H1 (cell line): Measurements from ENCODE around the gene CORIN. TPM values are rescaled to one million over a fixed set of nuclear protein-coding genes. Genes with fewer than 3 reads are reported as not detected.

ENCODE experiments used
- CTCF ChIA-PET: fragments of 300-600 bp; sonication (Branson Sonifier 250); formaldehyde crosslinking; loops from one replicate; lab custom pipeline; 2021; ENCODE audit not compliant: partially characterized antibody; lab: Charles Lee
- POLR2A ChIA-PET: fragments of 300-600 bp; sonication (Branson Sonifier 250); formaldehyde crosslinking; loops from one replicate; lab custom pipeline; 2021; ENCODE audit warnings: inconsistent platforms; ENCODE audit not compliant: partially characterized antibody; lab: Charles Lee
- DNase-seq, 2 experiments: peaks; one replicate each; pipeline versions ENCODE4 v3.0.0 to v3.0.0-alpha.2; 2010 to 2022; ENCODE audit warnings: low spot score in 2 of 2, low read depth in 1 of 2, mixed read lengths in 1 of 2
- FAIRE-seq: peaks from 2 replicates; lab custom pipeline; 2011; peaks lifted over from hg19 to GRCh38; lab: Jason Lieb, UNC
- H2AFZ ChIP-seq: 2 replicates; pipeline ENCODE4 v1.8.1; 2012; ENCODE audit warnings: low read length, inconsistent platforms
- H2AK5ac ChIP-seq: 2 replicates; pipeline ENCODE4 v1.6.1; 2013; ENCODE audit warnings: low read depth, low read length
- H2BK120ac ChIP-seq: replicated peaks from 2 replicates; pipeline ENCODE3; 2013; ENCODE audit warnings: low read depth, low read length, inconsistent platforms
- H2BK12ac ChIP-seq: 2 replicates; pipeline ENCODE4 v1.6.1; 2013; ENCODE audit warnings: low read depth, low read length
- H2BK15ac ChIP-seq: 2 replicates; pipeline ENCODE4 v1.6.1; 2013; ENCODE audit warnings: low read length
- H2BK20ac ChIP-seq: 2 replicates; pipeline ENCODE4 v1.6.1; 2013; ENCODE audit warnings: low read length
- H2BK5ac ChIP-seq: 2 replicates; pipeline ENCODE4 v1.6.1; 2013; ENCODE audit warnings: low read depth, low read length
- H3K14ac ChIP-seq: 2 replicates; pipeline ENCODE4 v1.6.1; 2013; ENCODE audit warnings: inconsistent platforms; ENCODE audit not compliant: insufficient read length
- H3K18ac ChIP-seq: 2 replicates; pipeline ENCODE4 v1.6.1; 2013; ENCODE audit warnings: low read length; ENCODE audit errors: extremely low read depth
- H3K23ac ChIP-seq: 2 replicates; pipeline ENCODE4 v1.6.1; 2013; ENCODE audit warnings: inconsistent platforms; ENCODE audit not compliant: insufficient read length
- H3K23me2 ChIP-seq: 2 replicates; pipeline ENCODE4 v1.6.1; 2013; ENCODE audit warnings: low read depth, low read length
- H3K27ac ChIP-seq: 2 replicates; pipeline ENCODE4 v1.6.1; 2011; ENCODE audit warnings: low read depth, low read length, inconsistent platforms
- H3K27me3 ChIP-seq, 4 experiments: replicated peaks in 1 of 4; 1 replicate in 1 of 4; 2 replicates in 3 of 4; pipeline versions ENCODE4 v1.6.1 to v1.8.1; 2011 to 2013; ENCODE audit warnings: low read length in 3 of 4, mild to moderate bottlenecking in 3 of 4, inconsistent platforms in 2 of 4, mixed read lengths in 2 of 4, moderate library complexity in 1 of 4; ENCODE audit not compliant: control insufficient read depth in 3 of 4, insufficient read depth in 3 of 4; ENCODE audit errors: extremely low read depth in 1 of 4
- H3K36me3 ChIP-seq, 4 experiments: 2 replicates each; pipeline versions ENCODE4 v1.6.1 to v1.8.1; 2011 to 2013; ENCODE audit warnings: mild to moderate bottlenecking in 4 of 4, low read length in 3 of 4, moderate library complexity in 2 of 4, control low read depth in 1 of 4, inconsistent platforms in 1 of 4; ENCODE audit not compliant: insufficient read depth in 4 of 4, control insufficient read depth in 2 of 4
- H3K4ac ChIP-seq: replicated peaks from 2 replicates; pipeline ENCODE3; 2013; ENCODE audit warnings: low read length, low read depth, mixed read lengths, inconsistent platforms; ENCODE audit not compliant: insufficient read length
- H3K4me1 ChIP-seq, 4 experiments: replicated peaks in 1 of 4; 1 replicate in 1 of 4; 2 replicates in 3 of 4; pipeline versions ENCODE4 v1.6.1 to v1.8.1; 2011 to 2013; ENCODE audit warnings: low read length in 3 of 4, inconsistent platforms in 2 of 4, mixed read lengths in 1 of 4; ENCODE audit not compliant: insufficient read depth in 4 of 4, control insufficient read depth in 3 of 4
- H3K4me2 ChIP-seq, 2 experiments: 2 replicates each; pipeline versions ENCODE4 v1.6.1 to v1.8.1; 2011 to 2013; ENCODE audit warnings: low read depth in 2 of 2, low read length in 2 of 2, control low read depth in 1 of 2, inconsistent platforms in 1 of 2, mild to moderate bottlenecking in 1 of 2; ENCODE audit not compliant: insufficient read depth in 1 of 2
- H3K4me3 ChIP-seq, 4 experiments: fragments of 200-600, 300-600 bp in 1 of 4; sonication (generic), shearing (Covaris generic), sonication (Bioruptor Twin) in 1 of 4; 2 replicates each; pipeline versions ENCODE4 v1.5.1 to v1.8.1; 2011 to 2016; ENCODE audit warnings: low read length in 4 of 4, low read depth in 3 of 4, control low read depth in 2 of 4, inconsistent platforms in 2 of 4, mild to moderate bottlenecking in 2 of 4, mixed read lengths in 1 of 4, moderate library complexity in 1 of 4; ENCODE audit not compliant: insufficient read depth in 2 of 4; ENCODE audit errors: extremely low read depth in 1 of 4
- H3K56ac ChIP-seq: replicated peaks from 2 replicates; pipeline ENCODE3; 2013; ENCODE audit warnings: low read depth, mild to moderate bottlenecking, mixed read lengths, low read length, inconsistent platforms; ENCODE audit not compliant: insufficient read length
- H3K79me1 ChIP-seq: 2 replicates; pipeline ENCODE4 v1.6.1; 2013; ENCODE audit warnings: low read depth, low read length, control low read depth
- H3K79me2 ChIP-seq, 2 experiments: 2 replicates each; pipeline versions ENCODE4 v1.6.1 to v1.8.1; 2012 to 2013; ENCODE audit warnings: low read length in 2 of 2, mild to moderate bottlenecking in 2 of 2, inconsistent platforms in 1 of 2; ENCODE audit not compliant: insufficient read depth in 2 of 2, control insufficient read depth in 1 of 2
- H3K9ac ChIP-seq, 4 experiments: replicated peaks in 1 of 4; 1 replicate in 1 of 4; 2 replicates in 3 of 4; pipeline versions ENCODE4 v1.6.1 to v1.8.1; 2011 to 2013; ENCODE audit warnings: low read depth in 3 of 4, low read length in 3 of 4, control low read depth in 2 of 4, mild to moderate bottlenecking in 2 of 4, moderate library complexity in 2 of 4, inconsistent platforms in 1 of 4; ENCODE audit errors: extremely low read depth in 1 of 4
- H3K9me3 ChIP-seq, 2 experiments: 2 replicates each; pipeline versions ENCODE4 v1.6.1 to v1.8.1; 2012 to 2013; ENCODE audit warnings: mild to moderate bottlenecking in 2 of 2, moderate library complexity in 2 of 2, control low read depth in 1 of 2, inconsistent platforms in 1 of 2, low read depth in 1 of 2, low read length in 1 of 2, mixed read lengths in 1 of 2; ENCODE audit not compliant: insufficient read depth in 2 of 2
- H4K20me1 ChIP-seq, 2 experiments: replicated peaks in 1 of 2; 2 replicates each; pipeline versions ENCODE3 to v1.8.1; 2011 to 2013; ENCODE audit warnings: inconsistent platforms in 2 of 2, low read length in 2 of 2, mild to moderate bottlenecking in 1 of 2; ENCODE audit not compliant: insufficient read depth in 2 of 2, control insufficient read depth in 1 of 2
- H4K5ac ChIP-seq: 2 replicates; pipeline ENCODE4 v1.6.1; 2013; ENCODE audit warnings: low read length, low read depth, mixed read lengths, inconsistent platforms; ENCODE audit not compliant: insufficient read length
- H4K8ac ChIP-seq: 2 replicates; pipeline ENCODE4 v1.8.0; 2013; ENCODE audit warnings: mild to moderate bottlenecking, moderate library complexity, low read length, inconsistent platforms; ENCODE audit not compliant: insufficient read depth; ENCODE audit errors: extremely low read depth
- H4K91ac ChIP-seq: replicated peaks from 2 replicates; pipeline ENCODE3; 2013; ENCODE audit warnings: low read length, mixed read lengths, inconsistent platforms; ENCODE audit not compliant: insufficient read length
- CEBPB ChIP-seq: IDR thresholded peaks from 2 replicates; pipeline ENCODE4 v1.6.1; 2012; ENCODE audit warnings: low read depth, low read length
- CTCF ChIP-seq, 3 experiments: IDR thresholded peaks; 1 replicate in 2 of 3; 2 replicates in 1 of 3; pipeline versions ENCODE4 v1.5.1 to v1.6.1; 2011; ENCODE audit warnings: low read length in 3 of 3, mild to moderate bottlenecking in 3 of 3, inconsistent platforms in 2 of 3, low read depth in 1 of 3, moderate library complexity in 1 of 3; ENCODE audit not compliant: insufficient read depth in 1 of 3; ENCODE audit errors: control extremely low read depth in 1 of 3
- HDAC6 ChIP-seq: IDR thresholded peaks from one replicate; pipeline ENCODE4 v1.7.1; 2012; ENCODE audit warnings: low read depth, mild to moderate bottlenecking, inconsistent platforms, low read length, moderate library complexity
- RFX5 ChIP-seq: IDR thresholded peaks from 2 replicates; pipeline ENCODE4 v1.6.1; 2011; ENCODE audit warnings: low read depth, low read length, improper control_type of control experiment, borderline replicate concordance
- TBP ChIP-seq: IDR thresholded peaks from 2 replicates; pipeline ENCODE4 v1.6.1; 2011; ENCODE audit warnings: low read depth, low read length, improper control_type of control experiment
- WGBS, 2 experiments: shearing (Covaris generic) in 1 of 2; methylation state at CpG; one replicate each; pipeline versions ENCODE4 v1.1.6 to v1.1.7; 2013 to 2015; ENCODE audit warnings: low lambda C conversion rate in 2 of 2, mixed read lengths in 2 of 2, inconsistent platforms in 1 of 2, low coverage in 1 of 2, missing lambda C conversion rate in 1 of 2; ENCODE audit not compliant: insufficient replicate concordance in 2 of 2, insufficient coverage in 1 of 2, insufficient read length in 1 of 2; ENCODE audit errors: extremely low coverage in 1 of 2, missing lambda C conversion rate in 1 of 2; 5-methylcytosine and 5-hydroxymethylcytosine counted together
- polyA plus RNA-seq, 7 experiments: library from polyadenylated mRNA; depleted of rRNA in 3 of 7; stranded (reverse) in 5 of 7; unstranded in 2 of 7; fragments of >200 nt in 5 of 7; fragments of 200-250 nt in 2 of 7; gene quantifications; 1 replicate in 5 of 7; 2 replicates in 1 of 7; 4 replicates in 1 of 7; pipeline versions ENCODE4 v1.2.1 to v1.2.3, GENCODE V29; 2011 to 2013; ENCODE audit warnings: missing spikeins in 2 of 7, mixed read lengths in 2 of 7
- total RNA-seq: library from RNA; stranded (reverse); fragmentation: NEBNext Ultra II Directional; extraction: Animal tissue kit (Norgen Biotek cat#: 25700); gene quantifications from 2 replicates; pipeline ENCODE4 v1.2.1, GENCODE V29; 2021

CORIN gene
- total and polyA plus RNA-seq, 2 of the 8 experiments (the other 6 are each of a cell fraction or from before 2014, with no cell fraction given) = 0.09 to 0.32 TPM

- Histone ChIP-seq H4K20me1 (no peaks in the 10 kb centered on the region), H2BK12ac (no peak overlapping the region), H3K23me2 (no peaks in the 10 kb centered on the region), H3K27ac (no peak overlapping the region), H3K79me2 (no peaks in the 10 kb centered on the region), H3K9me3 (0 out of 4 replicates have a peak, but pooled peaks cover 0 to 5% of the 10 kb centered on the region in 2 experiments), H3K9ac (no peak overlapping the region), H3K18ac (no peak overlapping the region), H3K36me3 (no peaks in the 10 kb centered on the region), H2BK5ac (no peak overlapping the region), H4K5ac (no peak overlapping the region), H4K91ac (no peak overlapping the region), H3K4me2 (no peak overlapping the region), H4K8ac (no peak overlapping the region), H2BK120ac (no peak overlapping the region), H2BK20ac (no peak overlapping the region), H3K79me1 (no peaks in the 10 kb centered on the region), H2AFZ (no peak overlapping the region), H3K23ac (no peak overlapping the region), H3K4ac (no peak overlapping the region), H3K27me3 (no peaks in the 10 kb centered on the region), H2AK5ac (no peak overlapping the region), H3K14ac (no peak overlapping the region), H3K56ac (no peak overlapping the region), H3K4me1 (no peaks in the 10 kb centered on the region)
- POLR2A ChIA-PET = no interaction called here
- FAIRE-seq = no peak
- CTCF ChIA-PET = interaction anchor here (0.8 to 4.7 kb wide), 9 partner anchors 8 to 123 kb away, joined by 3 to 23 read pairs (median 3); no protein-coding TSS in a partner anchor
- no peak for DNase-seq
- 86% methylated on average over 1 of the region's 1 CpG; no CpG with 5 or more reads in 1 of the 2 experiments for WGBS, 2 experiments
- TF ChIP-seq RFX5 = no peak
- no peak for TF ChIP-seq CTCF (IDR thresholded peaks at IDR 0.05; ENCODE audit: control extremely low read depth in 1 of 3, insufficient read depth in 1 of 3, low read depth in 1 of 3, low read length in 3 of 3)
- TF ChIP-seq CEBPB = no peak
- no peak for TF ChIP-seq TBP
- TF ChIP-seq HDAC6 = no peak
- TF ChIP-seq, all 59 proteins: peak for 0
- Histone ChIP-seq H3K4me3 (no peak overlapping the region), H2BK15ac (no peak overlapping the region)
Observed at GRCh38 chr4:47737326-47737725, 100.5 kb downstream of the CORIN start.
